Measurements from ENCODE around the gene KIF13A.

- TF ChIP-seq CTCF (conservative IDR thresholded peaks at IDR 0.05) (no peak), EZH2 (IDR thresholded peaks at IDR 0.05; ENCODE audit: low read depth) (no peak)
Observed at GRCh38 chr6:17988422-17988944, 1.0 kb upstream of the KIF13A start.
